ENCODE data around the gene PAK5.

DNA sequence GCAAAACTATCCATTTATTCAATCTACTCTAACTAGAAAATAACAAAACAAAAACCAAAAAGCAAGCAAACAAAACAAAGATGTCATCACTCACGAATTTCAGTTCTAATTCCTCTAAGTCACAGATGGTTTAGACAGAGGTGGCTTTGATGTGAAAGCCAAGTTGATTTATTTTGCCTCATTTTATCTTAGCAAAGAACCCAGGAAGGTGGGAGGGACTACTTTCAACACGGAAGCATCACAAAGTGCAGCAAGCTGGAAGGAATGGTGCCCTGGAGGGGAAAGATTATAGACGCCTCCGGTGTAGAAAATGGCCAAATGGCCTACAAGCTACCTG lies 236.1 kb downstream of the PAK5 start:
- TF ChIP-seq GATA2 (IDR thresholded peaks at IDR 0.05; ENCODE audit: low read depth, low read length) (no peak), GATA3 (IDR thresholded peaks at IDR 0.05; ENCODE audit: low read depth, low read length) (no peak)

All from SH-SY5Y (cell line).